ENCODE measurements around the gene FBXL14.
A peak's percentile ranks its signal among the peaks of the same experiment; 100 is the strongest.

Gene FBXL14, protein sequence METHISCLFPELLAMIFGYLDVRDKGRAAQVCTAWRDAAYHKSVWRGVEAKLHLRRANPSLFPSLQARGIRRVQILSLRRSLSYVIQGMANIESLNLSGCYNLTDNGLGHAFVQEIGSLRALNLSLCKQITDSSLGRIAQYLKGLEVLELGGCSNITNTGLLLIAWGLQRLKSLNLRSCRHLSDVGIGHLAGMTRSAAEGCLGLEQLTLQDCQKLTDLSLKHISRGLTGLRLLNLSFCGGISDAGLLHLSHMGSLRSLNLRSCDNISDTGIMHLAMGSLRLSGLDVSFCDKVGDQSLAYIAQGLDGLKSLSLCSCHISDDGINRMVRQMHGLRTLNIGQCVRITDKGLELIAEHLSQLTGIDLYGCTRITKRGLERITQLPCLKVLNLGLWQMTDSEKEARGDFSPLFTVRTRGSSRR

DNA sequence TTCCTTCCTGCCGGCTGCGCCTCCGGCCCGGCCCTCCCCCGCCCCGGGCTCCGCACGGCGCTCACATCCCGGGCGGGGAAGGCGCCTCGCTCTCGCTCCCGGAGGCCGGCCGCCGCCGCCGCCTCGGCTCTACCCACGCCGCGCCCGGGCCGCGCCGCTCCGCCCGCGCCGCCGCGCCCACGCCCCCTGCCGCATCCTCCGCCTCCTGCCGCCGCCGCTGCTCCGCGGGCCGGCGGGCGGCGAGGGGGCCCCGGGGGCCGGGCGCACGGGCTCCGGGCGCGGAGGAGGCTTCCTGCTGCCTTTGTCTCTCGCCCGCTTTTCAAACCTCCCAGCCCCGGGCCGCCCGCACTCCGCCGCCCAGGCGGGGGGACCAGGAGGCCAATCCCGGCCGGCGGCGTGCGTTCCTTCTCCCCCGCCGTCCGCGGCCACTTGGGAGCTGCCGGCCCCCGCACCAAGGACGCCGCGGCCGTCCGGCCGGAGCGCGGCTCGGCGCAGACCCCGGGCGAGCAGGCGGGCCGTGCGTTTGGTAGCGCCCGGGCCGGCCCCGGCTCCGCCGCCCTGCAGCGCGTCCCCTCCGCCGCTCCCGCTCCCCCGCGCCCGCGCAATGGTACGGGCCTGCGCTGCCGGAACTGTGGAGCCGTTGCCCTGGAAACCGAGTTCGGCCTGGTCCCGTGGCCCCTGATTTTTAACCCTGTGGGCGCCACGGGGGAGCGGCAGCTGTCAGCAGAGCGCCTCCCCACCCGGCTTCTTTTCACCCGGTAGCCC, at the start of gene FBXL14:
Gene FBXL14, minus strand, starts transcription at position 321 of the 765 bp plus-strand sequence. CDS start 515 bp downstream, outside the sequence.
- no peak for DNase-seq

GRCh38 chr12:1643905-1644533, 49.6 kb upstream of the FBXL14 start:
- no peak for DNase-seq

DNA sequence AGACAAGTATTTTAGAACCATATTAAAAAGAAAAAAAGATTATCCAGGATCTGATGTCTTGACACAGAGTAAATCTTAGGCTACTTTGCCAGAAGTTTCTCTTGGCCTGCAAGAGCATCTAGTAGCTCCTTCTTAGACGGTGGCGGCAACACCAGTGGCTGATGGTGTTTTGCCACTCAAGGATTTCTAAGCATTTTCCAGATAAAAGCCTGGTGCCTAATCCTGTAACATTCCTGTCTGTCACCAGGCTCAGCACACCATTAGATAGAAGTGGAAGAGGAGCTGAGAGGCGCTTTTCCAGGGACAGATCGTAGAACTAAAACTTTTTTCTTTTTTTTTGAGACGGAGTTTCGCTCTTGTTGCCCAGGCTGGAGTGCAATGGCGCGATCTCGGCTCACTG, 48.7 kb upstream of the FBXL14 start:
- no peak for DNase-seq

DNA sequence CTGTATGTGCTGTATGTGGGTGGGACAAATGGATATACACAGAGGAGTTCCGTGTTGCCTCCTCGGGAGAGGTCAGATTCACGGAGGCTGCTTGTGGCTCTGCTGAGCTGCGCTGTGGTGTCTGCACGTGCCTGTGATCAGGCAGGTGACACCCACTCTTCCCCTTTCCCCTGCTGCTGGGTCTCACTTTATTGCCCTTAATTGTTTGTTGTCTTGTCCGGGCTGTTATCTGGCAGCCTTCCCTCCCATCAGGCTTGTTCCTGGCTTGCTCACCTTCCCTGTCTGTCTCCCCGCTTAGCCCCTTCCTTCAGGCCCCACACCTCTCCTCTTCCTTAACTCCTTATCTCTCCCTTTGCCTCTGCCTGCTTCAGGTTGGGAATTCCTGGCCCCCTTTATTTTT, 48.1 kb upstream of the FBXL14 start:
- DNase-seq = no peak

GRCh38 chr12:1640328-1641234, 46.2 kb upstream of the FBXL14 start:
- DNase-seq = no peak

- DNase-seq = no peak
Observed at GRCh38 chr12:1639538-1639937, 45.2 kb upstream of the FBXL14 start.

DNA sequence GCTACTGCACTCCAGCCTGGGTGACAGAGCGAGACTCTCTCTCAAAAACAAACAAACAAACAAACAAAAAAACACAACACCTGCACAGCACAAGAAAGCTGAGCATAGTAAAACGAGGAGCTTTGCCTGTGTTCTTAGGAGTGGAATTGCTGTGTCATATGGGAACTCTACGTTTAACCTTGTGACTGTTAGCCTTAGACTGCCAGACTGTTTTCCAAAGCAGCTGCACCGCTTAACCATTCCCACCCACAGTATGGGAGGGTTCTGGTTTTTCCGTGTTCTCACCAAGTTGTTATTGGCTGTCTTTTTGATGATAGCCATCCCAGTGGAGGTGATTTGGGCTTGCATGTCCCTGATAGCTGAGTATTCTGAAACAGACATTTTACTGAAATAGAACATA, 43.8 kb upstream of the FBXL14 start:
- no peak for DNase-seq

DNA sequence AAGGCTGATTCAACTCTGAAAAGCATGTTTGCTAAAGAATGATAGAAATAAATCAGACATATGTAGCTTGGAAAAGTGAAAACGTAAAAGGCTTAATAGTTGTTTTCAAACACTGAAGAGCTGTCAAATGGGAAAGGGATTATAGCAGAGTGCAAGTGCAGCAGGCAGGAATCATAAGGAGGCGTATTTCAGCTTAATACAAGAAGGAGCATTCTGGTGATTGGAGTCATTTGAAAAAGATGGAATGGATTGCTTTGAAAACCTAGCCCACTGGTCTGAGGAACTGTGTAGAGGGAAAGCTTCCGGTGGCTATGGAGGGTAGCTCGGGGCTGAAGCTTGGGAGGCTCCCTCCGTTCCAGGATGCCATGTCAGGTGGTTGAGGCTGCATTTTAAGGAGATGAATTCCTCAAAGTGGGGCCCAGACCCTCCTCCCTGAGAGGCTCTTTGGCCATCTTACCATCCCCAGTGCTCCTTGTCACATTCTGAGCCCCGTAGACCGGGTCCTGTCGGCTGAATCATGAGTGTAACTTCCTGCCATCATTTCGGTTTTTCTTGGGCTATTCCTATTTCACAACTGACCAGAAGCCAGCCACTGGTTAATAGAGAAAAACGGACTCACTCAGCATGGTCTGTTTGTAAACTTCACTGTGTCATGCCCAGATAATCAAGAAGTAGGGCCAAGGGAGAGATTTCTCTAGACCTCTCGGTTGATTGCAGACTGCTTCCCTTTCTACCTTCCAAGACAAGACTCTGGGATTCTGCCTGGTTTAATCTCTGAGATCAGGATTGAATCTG, 41.1 kb upstream of the FBXL14 start:
- no peak for DNase-seq

- peak; percentile 63 for DNase-seq
Observed at GRCh38 chr12:1634590-1635191, 40.3 kb upstream of the FBXL14 start.

DNA sequence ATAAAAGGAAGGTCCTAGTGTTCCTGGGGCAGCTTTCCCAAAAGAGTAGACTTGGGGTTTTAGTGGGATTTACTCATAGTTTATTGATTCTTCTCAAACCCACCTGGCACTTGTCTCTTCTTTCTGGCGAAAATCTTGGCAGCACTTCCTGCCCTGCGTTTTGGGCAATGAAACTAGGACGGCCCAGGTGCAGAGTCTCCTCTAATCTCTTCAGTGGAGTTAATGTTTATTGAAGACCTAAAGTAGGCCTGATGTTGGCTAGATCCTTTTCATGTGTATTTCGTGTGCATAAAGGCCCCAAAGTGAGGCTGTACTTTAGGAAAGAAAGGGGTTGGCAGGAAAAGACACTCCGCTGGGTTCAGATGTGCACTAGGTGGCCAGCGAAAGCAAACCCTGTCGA, 39.8 kb upstream of the FBXL14 start:
- DNase-seq = no peak

DNA sequence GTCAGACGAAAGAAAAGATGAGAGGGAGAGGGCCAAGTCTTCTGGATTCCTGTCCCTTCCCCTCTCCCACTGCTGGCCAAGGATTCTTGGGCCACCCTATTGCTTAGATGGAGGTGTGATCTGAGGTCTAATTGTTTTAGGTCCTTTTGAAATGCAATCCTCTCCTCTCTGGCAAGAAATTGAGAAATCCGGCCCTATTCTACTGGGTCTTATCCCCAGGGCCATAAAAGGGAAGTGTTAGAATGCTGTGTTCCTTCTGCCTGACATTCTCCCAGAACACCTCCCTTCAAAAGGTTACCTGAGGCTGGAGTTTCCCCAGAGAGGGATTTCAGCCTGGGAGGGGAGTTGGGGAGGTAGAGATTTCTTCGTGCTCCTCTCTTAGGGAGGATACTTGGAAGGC, 39.1 kb upstream of the FBXL14 start:
- no peak for DNase-seq

DNA sequence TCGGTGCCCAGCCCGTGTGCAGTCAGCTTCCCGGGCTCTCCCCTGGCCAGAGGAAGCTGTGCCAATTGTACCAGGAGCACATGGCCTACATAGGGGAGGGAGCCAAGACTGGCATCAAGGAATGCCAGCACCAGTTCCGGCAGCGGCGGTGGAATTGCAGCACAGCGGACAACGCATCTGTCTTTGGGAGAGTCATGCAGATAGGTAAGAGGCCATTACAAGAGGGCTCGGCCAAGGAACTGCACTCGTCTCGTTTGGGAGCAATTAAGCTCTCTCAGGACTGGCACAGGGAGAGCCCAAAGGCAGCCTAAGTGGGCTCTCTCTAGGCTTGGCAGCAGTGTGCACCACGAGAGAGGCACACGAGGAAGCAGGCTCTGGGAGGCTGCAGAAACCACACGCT, 38.3 kb upstream of the FBXL14 start:
- DNase-seq = no peak

- no peak for DNase-seq
Observed at GRCh38 chr12:1630827-1631591, 36.6 kb upstream of the FBXL14 start.

GRCh38 chr12:1630133-1630826, 35.9 kb upstream of the FBXL14 start:
- DNase-seq = no peak

DNA sequence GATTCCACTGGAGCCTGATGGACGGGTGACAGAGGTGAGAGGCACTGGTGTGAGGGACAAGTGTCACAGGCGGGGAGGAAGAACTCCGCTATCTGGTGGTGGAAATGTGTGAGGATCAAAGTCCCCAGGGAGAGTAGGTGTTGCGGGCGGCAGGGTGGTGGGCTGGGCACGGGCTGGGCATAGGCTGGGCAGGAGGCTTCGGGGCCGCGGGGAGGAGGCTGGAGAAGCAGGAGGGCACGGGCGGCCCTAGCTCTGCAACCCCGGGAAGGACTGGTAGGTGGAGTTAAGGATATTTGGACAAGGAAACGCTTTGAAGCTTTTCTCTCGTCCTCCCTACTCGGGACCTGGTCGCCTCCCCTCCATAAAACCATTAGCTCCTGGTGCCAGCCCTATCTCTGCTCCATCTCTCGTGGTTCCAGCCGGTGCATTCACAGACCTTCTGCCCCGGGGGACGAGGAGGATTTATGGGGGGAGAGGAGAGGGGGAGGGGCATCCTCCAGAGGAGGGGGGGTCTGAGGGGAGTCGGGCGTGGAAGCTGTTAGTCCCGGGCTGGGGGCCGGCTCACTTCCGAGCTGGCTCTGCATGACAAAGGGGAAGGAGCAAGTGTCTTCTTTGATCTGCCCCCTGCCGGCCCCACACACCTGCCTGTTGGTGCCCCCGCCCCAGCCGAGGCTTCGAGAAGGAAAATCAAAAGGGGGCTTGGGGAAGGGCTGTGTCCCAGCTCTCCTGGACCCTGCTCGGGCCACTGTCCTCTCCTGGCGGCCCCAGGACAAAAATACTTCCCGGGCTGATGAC, 35.2 kb upstream of the FBXL14 start:
- DNase-seq = no peak

DNA sequence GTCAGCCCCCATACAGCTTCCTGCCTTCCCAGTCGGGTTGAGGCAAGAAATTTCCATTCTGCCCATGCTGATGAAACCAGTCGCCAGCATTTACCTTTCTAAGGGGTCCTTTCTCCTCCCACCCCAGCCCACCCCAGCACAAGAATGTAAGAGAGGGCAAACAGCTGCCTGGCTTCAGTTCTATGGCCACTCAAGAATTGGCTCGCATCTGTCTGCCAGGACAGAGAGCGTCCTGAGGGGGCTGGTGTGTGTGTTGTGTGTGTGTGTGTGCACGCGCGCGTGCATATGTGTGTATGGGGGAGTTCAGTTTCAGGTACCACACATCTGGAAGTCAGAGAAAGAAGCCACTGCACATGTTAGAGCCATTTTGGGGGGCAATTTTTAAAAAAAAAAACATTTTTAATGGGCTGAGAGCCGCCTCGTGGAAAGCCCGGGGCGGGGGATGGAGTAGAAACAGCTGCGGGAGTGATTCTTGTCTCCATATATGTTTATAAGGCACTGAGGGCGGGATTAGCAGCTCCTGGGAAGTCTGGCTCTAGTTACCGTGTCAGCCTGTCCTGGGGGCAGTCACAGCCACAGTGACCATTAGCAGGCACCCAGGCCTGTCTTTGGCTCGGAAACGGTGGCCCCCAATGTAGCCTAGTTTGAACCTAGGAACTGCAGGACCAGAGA, 34.4 kb upstream of the FBXL14 start, which contains the start of gene WNT5B:
Gene WNT5B, plus strand, starts transcription at position 566 of the 672 bp plus-strand sequence. CDS start 2,124 bp downstream, outside the sequence.
- DNase-seq = no peak

- no peak for DNase-seq
Observed at GRCh38 chr12:1622406-1622805, 28.0 kb upstream of the FBXL14 start.

- no peak for DNase-seq
Observed at GRCh38 chr12:1620092-1620491, 25.7 kb upstream of the FBXL14 start.

Measured in 8988T (cell line).